NOMO-1 treated with DMSO at 0.1 percent for 48 hours (cell line): Measurements from ENCODE around the gene NFIA.
"Not testable (repeated sequence)": the region's sequence is repeated elsewhere in the genome, so short reads cannot be mapped to it uniquely, and the experiment has no call there.

Source experiments
- DNase-seq: peaks from one replicate; lab custom pipeline; 2025; ENCODE audit not compliant: unreplicated experiment; lab: John Stamatoyannopoulos, UW

The NFIA gene

DNA sequence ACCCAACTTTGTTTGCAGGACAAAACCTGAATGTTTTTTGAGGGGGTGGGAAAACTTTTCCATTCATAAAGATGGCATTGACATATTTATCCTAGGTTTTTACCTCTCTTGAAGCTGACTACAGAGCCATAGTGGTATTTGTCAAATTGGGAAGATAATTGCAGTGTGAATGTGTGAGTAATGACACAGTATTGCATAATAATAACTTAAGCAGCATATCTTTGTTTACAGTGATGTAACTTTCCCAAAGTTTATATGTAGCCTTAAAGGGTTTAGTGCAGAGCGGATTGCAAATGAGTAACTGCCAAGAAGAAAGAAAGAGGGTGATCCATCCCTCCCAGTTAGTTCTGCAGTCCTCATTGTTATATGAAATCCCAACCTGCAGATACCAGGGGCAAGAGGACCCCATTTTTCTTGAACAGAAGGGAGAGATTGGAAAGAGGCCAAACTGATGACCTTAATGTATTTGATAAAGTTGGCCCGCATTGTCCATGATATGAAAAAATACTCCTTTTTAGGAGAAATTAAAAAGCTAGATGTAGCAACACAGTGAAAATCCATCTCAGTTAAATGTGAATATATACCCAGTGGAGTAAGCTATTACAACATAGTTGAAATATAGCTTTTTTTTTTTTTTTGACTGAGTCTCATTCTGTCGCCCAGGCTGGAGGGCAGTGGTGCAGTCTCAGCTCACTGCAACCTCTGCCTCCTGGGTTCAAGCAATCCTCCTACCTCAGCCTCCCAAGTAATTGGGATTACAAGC, 23.7 kb upstream of the NFIA start:
- peak; percentile 68 for DNase-seq

DNA sequence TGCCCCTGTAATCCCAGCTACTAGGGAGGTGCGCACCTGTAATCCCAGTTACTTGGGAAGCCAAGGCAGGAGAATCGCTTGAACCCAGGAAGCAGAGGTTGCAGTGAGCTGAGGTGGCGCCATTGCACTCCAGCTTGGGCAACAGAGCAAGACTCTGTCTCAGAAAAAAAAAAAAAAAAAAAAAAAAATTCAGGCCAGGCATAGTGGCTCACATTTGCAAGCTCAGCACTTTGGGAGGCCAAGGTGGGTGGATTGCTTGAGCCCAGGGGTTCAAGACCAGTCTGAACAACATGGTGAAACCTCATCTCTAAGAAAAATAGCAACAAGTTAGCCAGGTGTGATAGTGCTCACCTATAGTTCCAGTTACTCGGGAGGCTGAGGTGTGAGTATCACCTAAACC, 20.8 kb upstream of the NFIA start:
- not testable (repeated sequence) for DNase-seq

DNA sequence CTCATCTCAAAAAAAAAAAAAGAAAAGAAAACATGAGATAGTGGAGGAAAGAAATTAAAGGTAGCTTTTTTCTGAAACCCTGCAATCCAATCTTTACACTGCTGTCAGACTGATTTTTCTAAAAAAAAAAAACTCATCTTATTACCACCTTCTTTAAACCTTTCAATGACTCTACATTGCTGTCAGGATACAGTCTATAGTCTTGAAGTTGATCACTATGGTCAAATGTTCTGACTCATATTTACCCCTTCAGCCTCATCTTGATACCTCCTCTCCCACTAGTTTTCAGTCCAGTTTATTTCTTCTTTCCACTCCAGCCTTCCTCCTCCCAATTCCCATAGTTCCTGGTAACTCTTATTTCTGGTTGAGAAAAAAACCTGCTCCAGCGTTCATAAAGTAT, 17.7 kb upstream of the NFIA start:
- DNase-seq, result no peak

DNA sequence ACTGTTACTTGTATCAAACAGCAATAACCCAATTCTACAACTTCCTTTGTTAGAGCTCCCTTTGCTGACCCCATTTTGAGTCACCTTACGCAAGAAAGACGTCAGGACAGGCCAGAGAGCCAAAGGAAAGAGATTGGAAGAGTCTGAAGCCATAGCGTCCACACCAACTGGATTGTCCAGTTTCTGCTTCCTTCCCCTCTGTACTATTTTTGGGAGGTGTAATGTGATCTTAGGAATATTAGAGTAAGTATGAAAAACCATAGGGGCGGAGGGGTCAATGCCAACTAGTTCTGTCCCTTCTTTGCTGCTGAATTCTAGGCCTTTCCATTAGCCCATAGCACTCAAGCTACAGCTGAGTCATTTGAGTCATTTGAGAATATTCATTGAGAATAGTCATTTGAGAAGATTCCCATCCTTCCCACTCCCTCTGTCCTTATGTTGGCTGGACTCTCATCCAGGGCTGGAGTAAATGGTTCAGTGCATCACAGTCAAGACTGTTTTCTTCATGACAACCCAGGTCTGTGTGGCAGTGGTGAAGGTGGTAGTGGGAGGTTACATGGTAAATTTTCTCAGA, 14.8 kb upstream of the NFIA start:
- DNase-seq, result no peak

DNA sequence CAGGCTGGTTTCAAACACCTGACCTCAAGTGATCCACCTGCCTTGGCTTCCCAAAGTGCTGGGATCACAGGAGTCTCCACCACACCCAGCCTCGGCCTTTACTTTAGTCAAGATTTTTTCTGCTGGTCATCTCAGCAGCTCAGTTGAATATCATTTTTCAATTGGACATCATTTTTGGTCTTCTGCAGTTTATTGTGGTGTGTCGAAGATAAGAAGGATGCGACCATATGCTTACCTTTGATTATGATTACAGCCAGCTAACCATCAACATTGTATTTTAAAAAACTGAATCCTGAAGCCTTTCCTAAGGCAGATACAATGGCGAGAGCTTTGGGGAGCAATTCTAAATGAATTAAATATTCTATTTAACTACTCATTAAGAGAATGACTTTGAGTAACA, 12.3 kb upstream of the NFIA start:
- DNase-seq, result no peak

DNA sequence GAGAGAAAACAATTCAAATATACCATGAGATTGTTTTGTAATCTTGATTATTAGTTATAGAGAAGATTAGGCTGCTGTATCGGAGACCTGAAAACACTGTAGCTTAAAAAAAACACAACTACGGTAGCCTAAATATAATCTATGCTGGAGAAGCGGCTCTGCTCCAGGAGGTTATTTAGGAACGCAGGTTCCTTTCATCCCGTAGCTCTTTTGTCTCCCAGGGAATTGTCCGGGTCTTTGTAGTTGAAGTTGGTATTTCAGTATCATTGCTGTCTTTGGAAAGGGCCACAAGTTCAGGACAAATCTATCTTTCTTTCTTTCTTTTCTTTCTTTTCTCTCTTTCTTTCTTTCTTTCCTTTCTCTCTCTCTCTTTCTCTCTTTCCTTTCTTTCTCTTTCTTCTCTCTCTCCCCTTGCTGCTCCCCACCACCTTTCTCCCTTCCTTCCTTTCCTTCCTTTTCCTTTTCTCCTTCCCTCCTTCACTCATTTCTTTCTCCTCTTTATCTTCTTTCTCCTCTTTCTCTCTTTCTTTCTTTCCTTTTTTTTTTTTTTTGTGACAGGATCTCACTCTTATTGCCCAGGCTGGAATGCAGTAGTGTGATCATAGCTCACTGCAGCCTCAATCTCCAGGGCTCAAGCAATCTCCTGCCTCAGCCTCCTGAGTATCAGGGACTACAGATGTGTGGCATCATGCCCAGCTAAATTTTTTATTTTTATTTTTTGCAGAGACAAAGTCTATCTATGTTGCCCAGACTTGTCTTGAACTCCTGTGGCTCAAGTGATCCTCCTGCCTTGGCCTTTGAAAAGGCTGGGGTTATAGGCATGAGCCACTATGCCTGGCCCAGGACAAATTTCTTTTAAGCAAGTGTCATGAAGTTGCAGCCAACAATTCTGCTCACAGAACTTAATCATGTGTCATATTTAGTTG, 10.9 kb upstream of the NFIA start:
- DNase-seq, result no peak

DNA sequence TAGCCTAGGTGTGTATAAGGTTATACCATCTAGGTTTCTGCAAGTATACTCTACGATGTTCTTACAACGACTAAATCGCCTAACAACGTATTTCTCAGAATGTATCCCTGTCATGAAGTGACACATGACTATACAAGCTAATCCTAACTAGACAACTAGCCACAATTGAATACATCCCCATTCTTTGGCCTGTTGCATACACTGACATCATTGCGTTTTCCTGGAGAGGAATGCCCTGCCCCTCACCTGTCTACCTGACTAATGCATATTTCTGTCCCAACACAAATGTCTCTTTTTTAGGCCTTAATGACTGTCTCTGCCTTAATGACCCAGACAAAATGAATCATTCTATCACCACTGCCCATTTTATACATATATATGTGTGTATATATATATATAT, 8.5 kb upstream of the NFIA start:
- DNase-seq, result no peak

DNA sequence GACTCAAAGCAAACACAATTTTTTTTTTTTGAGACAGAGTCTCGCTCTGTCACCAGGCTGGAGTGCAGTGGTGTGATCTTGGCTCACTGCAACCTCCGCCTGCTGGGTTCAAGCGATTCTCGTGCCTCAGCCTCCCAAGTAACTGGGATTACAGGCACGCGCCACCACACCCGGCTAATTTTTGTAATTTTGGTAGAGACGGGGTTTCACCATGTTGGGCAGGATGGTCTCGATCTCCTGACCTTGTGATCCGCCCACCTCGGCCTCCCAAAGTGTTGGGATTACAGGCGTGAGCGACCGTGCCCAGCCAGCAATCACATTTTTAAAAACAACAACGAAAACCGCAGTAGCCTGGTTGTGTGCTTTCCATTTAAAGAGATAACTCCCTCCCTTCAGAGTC, 6.5 kb upstream of the NFIA start:
- DNase-seq, result not testable (repeated sequence)

DNA sequence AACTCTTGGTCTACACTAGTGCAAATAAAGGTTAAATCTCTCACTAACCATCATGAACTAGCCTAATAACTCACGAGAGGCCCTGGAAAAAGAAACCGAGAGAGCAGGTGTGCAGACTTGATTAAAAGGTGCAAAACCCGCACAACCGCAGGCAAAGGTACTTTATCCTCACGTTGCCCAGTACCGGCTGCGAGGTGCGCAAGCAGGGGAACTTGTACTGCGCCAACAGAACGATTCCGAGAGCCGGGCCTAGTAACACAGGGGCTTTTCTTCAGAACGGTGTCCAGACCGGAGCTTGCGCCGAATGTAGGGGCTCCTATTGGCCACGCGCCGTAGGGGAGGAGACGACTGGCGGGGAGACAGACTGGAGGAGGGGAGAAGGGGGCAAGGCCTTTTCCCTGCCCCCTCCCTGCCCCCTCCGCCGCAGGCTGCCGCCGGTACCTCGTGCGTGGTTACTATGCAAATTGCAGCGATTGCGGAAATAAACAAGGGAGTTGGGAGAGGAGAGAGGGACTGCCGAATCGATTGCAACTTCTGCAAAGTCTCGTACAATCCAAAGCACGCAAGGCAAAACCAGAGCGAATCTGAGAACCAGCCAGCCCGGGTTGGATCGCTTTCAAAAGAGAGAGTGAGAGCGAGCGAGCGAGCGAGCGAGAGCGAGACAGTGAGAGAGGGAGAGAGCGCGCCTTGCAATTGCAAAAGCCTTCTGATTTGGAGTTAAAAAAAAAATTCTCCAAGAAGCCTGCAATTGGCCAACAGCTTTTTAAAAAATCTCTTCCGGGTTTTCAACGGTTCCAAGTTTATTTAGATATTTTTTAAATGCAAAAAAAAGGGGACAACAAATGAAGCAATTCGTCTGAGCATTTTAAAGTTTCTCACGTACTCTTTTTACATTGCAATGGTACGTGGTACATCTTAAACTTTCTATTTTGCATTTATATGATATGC, 5.4 kb upstream of the NFIA start:
- DNase-seq, result peak; percentile 96

DNA sequence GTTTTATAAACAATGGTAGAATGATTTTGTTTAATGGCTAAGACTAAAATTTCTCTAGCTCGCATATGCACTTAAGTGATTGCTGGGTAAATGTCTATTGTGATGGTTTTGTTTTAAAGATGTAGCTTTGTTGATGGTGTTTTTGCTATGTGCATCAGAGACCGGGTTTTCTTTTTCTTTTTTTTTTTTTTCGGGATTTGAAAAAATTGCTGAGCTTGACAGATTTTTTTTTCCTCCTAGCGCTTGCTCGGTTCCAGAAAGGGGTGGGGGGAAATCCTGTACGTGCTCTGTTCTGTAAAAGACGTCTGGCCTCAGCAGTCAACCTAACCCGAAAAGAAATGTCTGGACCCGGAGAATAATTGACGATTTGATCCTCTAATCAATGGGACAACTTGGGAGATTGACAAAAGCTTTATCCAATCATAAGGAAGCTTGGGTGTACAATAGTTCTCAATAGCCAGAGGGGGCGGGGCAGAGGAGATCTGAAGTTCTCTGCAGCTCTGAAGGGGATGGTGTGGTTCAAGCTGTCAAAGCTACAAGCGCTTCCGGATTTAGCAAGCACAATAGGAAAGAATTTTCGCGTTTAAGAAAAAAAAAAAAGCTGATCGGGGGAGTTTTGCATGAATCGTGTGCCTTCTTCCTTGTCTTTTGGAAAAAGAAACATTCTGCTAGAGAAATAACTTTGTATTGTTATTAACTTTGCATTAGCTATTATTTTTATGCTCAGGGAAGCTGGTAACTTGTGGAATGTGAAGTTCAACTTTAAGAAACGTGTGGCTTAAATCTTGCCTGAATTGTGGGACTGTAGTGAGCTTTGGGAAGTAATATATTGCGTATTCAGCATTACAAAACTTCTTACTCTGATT, 4.5 kb upstream of the NFIA start:
- peak; percentile 99 for DNase-seq

DNA sequence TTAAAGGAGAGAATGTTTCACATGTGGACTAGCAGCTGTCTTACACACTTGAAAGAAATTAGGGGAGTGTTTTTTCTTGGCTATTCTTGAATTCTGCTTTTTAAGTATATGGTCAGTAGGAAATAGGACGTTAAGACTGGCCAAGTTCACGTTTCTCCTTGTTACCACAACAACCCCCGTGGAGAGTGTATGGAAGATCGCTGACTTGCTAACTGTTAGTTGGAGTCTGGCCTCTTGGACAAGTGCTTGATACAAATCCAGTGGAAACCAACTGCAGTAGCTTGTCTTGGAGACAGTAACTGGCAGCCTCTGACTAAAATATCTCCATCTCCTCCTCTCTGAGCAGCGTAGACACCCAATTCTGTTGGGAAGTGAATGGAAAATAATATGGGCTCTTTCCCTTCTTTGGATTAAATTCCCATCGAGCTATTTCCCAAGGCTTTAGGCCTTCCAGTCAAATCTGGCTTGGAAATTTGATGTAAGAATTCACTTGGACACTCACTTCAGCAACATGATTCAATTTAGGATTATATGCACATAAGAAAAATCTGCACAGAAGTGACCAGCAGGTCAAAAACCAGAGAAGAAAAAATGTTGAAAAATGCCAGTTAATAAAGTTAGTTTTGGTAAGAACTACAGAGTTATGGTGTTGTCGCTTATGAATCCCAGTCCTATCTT, 3.6 kb upstream of the NFIA start:
- no peak for DNase-seq

DNA sequence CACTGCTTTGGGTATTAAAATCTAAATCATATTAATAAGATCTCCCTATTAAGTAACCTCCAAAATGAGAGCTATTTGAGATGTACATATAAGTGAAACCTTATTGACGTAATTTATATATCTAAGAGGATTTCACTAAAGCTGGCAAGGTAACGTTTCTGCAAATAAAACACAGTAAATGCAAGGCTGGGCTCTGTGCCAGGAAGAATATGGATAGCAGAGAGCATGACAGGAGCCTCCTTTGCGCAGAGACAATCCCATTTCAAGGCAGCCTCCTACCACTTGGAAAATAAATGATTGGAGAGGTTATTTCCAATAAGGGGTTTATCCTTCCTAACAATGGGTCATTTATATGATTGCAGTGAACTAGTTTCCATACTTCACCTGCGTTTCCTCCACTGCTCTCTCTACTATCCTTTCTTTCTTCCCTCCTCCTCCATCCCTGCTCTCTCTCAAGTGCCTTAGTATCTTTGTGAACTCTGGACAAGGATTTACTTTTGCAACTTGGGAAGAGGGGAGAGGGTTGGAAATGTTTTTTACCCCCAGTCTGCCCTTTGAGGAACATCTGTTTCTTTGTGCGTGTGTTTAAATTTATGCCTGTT, 3.0 kb upstream of the NFIA start:
- no peak for DNase-seq

DNA sequence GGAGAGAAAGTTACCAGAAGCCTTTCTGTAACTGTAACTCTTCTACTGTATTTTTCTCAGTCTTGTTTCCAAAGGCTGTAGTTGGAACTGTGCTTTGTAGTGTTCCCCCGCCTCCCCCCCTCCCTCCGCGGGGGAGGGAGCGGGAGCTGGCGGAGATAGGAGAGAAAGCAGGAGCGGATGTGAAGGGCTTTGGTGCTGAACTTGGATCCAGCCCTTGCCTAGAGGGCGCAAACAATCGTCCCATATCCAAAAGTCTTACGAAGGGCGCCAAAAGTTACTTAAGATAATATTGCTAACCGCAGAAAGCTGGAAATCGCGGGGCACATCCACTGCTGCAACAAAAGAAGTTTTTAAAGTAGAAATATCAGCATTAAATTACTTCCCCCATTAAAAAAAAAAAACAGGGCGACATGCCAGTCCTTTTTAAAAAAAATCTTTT, 2.4 kb upstream of the NFIA start:
- DNase-seq, result no peak

DNA sequence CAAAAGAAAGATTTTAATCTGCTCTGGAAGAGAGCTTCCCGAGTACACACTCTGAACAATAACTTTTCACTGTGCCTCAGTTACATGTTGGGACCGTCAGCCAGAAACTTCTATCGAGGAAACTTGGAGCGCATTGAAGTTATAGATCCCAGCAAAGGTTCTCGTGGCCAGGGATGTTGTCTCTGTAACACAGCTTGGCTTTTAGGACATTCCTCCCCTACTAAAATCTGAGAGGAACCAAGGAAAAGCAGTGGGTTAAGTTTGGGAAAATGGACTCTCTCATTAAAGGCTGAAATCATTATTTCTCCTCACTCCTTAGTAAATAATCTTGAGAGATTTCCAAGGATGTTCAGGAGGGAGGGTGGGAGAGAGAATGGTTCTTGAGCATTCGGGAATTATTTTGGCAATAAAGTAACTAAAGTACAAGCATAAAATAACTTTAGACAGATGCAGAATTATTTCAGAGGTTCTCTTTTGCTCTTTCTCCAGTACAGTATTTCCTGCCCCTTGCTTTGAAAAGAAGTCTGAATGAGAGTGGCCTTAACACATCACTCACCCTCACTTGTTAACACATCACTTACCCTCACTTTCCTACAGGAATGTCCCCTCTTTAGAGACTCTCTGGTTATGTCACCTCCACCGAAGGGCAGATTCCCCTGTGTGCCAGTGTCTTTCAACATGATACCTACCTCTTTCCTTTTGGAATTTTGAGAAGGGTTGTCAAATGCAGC, 1.8 kb upstream of the NFIA start:
- no peak for DNase-seq

DNA sequence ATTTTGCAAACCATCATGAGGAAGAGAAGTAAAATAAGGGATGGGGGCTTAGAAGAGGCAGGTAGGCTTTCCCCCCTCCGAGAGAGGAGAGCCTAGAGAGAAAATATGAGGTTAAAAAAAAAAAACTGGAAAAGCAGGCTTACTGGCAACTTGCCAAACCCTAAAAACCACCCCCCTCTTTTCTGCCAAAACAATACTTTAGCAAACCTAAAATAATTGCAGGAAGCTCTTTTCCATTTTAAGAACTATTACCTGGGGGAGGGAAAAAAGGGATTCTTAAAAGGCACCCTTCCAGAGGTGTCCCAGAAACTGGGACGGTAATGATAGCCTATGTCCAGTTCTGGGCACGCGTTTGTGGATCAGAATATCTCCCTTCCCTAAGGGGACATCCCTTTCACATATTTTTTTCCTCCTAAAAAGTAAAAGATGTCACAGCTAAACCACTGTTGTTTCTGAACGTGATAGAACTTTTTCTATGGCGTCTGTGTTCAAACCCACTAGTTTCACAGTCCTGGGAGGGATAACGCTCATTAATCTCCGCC, 1.1 kb upstream of the NFIA start:
- DNase-seq, result no peak

DNA sequence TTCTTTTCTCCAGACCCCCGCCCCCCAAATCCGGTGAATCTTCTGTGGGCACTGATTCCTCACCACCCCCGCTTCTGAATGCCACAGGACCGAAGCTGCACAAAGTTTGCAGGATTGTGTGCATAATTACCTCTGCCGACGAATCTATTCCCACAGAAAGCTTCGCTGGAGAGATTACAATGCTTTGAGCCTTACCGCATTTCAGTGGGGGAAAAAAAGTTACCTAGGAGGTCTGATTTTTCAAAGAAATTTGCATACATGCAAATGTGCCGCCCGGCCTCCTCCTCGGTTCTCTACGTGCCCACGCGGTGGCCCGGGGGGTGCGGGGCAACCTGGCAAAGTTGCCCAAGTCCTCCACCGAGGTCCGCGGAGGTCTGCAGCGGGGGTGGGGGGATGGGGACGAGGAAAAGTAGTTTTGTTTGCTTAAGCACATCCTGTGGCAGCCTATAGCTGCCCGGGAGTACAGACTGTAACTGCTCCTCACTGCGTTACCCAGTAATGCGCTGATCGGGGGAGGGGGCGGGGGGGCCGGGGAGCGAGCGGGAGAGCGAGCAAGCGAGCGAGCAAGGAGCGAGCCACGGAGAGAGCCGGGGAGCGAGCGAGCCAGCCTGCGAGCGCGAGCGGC, 563 bp upstream of the NFIA start:
- DNase-seq, result no peak

DNA sequence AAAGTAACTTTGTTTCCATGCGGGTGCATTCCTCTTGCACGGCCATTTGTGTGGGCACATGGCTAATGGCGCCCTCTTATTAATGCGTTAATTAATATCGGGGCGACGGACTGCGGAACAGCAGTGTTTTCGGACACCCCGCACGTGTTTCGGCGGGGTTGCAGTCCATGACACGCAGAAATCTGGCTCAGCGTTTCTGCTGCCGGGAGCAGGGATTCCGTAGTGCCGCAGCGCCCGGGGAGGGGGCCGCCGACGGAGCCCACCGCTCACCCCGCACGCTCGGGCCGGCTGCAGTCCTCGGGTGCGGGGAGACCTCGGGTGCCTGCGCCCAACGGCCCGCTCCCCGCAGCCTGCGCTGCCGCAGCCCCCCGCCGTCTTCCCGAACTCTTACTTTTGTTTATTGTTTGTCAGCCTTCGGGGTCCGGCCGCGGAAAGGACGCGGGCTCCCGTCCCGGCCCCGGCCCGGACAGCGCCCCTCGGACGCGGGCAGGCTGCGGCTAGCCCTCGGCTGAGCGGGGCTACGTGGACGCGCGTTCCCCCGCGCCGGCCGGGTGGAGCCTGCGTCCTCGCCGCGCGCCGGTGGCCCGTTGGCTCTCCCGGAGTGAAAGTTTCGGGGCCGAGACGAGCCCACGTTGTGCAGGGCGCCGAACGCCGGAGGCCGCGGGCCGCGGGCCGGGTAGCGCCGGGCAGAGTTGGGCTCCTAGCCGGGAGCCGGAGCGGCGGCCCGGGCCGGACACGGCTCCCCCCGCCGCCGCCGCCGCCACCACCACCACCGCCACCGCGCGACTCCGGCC, 849 bp downstream of the NFIA start:
- DNase-seq, result no peak
